Cardiac fibroblast (primary cell): ENCODE data around the gene COL18A1.

Source experiments
- DNase-seq, 2 donors: peaks; one replicate each; pipeline versions ENCODE4 v3.0.0 to v3.0.0-alpha.2; 2010; ENCODE audit warnings: low read depth in 2 of 2
- H3K4me3 ChIP-seq, 2 donors: replicated peaks in 1 of 2; 1 replicate in 1 of 2; 2 replicates in 1 of 2; pipeline ENCODE4 v1.5.1; 2011; ENCODE audit warnings: low read depth in 2 of 2, low read length in 2 of 2, mild to moderate bottlenecking in 2 of 2, moderate library complexity in 1 of 2
- TF ChIP-seq, protein P1 (sequence below): IDR thresholded peaks from one replicate; pipeline ENCODE4 v1.5.1; 2011; ENCODE audit warnings: low read depth, mild to moderate bottlenecking, low read length, inconsistent platforms

The COL18A1 gene

DNA sequence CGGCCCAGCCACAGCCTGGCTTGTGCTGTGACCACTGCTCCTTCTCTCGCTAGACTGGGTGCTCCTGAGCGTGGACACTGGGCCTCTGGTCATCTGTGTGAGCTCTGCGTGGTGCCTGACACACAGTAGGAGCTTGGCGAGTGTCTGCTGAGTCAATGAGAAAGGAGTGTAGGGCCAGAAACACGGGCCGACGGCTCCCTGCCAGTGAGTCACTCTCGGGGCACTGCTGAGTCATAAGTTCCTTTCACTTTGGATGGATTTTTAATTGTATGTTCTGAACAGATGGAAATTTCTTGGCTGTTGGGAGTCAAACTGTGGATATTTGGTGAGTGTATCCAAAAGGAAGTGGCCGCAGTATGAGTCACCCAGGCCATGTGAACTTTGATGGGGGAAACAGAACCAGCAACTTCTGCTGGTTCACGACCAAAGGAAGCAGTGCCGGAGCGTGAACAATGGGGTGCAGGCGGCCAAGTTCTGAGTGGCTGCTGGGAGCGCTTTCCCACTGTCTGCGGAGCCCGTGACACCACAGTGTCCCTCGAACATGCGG lies 41.0 kb upstream of the COL18A1 start:
- TF ChIP-seq, protein P1, sequence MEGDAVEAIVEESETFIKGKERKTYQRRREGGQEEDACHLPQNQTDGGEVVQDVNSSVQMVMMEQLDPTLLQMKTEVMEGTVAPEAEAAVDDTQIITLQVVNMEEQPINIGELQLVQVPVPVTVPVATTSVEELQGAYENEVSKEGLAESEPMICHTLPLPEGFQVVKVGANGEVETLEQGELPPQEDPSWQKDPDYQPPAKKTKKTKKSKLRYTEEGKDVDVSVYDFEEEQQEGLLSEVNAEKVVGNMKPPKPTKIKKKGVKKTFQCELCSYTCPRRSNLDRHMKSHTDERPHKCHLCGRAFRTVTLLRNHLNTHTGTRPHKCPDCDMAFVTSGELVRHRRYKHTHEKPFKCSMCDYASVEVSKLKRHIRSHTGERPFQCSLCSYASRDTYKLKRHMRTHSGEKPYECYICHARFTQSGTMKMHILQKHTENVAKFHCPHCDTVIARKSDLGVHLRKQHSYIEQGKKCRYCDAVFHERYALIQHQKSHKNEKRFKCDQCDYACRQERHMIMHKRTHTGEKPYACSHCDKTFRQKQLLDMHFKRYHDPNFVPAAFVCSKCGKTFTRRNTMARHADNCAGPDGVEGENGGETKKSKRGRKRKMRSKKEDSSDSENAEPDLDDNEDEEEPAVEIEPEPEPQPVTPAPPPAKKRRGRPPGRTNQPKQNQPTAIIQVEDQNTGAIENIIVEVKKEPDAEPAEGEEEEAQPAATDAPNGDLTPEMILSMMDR: no peak
- DNase-seq: peak; percentile 99
- H3K4me3 ChIP-seq: peak overlapping the region in 1 of 2 donors; percentile 13

DNA sequence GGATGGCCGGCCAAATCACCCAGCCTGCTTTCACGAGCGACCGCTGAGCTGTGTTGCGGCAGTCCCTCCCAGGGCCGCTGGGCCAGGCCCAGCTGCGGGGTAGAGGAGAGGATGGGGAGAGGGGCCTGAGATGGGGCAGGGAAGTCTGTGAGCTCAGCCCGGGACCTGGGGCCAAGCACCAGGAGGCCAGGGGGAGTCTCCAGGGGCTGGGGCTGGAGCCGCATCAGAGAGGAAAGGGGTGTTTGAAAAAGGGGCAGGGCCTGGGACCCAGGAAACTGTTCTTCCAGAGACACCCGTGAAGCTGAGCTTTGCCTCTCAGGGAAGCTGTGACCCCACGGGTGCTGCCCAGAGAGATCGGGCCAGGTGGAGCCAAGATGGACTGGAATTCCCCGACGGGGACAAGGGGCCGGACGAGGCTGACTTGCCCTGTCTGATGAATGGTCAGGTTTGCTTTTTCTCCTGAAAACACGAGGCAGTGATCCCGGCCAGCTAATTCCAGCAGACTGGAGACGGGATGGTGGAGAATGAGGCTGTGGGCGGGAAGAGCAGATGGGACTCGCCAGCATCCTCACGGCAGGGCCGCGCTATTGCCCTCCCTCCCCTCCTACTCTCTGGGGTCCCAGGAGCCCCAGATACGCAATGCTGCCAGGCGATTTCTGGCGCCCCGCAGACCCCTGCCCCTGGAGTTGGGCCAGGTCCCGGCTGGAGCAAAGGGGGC lies 40.3 kb upstream of the COL18A1 start:
- peak; percentile 84 to 91 for DNase-seq
- TF ChIP-seq, protein P1: no peak
- peak overlapping the region in 1 of 2 donors; percentile 13 for H3K4me3 ChIP-seq

DNA sequence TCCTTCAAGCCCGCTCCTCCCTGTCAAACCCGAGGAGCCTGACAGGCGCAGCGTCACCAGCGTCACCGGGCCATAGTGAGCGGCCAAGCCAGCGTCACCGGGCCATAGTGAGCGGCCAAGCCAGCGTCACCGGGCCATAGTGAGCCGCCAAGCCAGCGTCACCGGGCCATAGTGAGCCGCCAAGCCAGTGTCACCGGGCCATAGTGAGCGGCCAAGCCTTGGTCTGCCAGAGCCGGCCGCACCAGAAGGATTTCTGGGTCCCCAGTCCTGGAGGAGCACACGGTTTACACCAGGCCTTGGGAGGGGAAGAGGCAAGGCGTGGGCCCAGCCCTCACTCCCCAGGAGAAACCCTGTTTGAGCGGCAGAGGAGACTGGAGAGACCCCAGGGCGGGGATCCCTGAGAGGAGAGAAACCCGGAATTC lies 39.8 kb upstream of the COL18A1 start:
- no peak for DNase-seq
- TF ChIP-seq, protein P1: no peak

DNA sequence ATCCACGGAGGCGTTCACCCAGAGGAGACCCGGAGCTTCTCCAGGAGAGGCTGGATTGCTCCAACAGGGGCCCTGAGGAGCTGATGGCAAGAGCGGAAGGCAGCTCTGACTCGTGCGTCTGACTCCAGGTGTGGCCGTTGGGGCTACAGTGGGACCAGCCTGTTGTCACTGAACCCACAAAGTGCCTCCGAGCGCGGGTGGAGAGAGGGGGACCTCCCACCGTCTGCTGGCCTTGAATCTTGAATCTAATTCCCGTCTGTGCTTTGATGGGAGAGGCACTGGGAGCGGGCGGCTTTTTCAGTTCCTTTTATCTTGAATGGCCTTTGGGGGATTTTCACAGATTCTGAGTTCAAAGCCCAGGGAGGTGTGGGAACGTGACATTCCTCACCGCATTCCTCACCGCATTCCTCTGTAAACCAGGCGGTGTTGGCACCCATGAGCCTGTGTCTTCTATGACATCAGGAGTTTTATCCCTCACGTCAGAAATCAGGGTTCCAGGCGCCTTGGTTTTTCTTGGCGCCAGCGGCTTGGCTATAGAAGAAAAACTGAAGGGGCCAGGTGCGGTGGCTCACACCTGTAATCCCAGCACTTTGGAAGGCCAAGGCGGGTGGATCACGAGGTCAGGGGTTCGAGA lies 39.2 kb upstream of the COL18A1 start:
- TF ChIP-seq, protein P1: no peak
- peak; percentile 77 to 86 for DNase-seq

More for the DNA sequence above, 39.8 kb upstream of the COL18A1 start:
- no peak overlapping the region for H3K4me3 ChIP-seq

DNA sequence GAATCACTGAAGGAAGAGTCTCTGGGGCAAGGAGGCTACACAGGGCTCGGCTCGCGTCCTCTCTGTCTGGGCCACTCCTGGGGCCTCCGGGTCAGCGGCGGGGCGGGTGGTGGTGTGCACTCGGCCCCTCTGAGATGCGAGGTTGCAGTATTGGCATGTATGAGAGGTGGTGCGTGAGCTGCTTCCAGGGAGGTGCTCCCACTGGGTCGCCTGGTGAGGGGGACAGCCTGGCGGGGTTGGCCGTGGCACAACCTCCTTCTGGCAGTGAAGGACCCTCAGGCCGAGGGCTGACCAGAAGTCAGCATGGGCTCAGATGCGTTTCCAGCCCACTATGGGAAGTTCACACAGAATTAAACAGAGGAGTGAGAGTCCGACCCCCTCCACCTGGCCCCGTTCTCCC lies 38.5 kb upstream of the COL18A1 start:
- H3K4me3 ChIP-seq: no peak overlapping the region
- TF ChIP-seq, protein P1: no peak
- DNase-seq: no peak

More for the DNA sequence above, 39.2 kb upstream of the COL18A1 start:
- no peak overlapping the region for H3K4me3 ChIP-seq

DNA sequence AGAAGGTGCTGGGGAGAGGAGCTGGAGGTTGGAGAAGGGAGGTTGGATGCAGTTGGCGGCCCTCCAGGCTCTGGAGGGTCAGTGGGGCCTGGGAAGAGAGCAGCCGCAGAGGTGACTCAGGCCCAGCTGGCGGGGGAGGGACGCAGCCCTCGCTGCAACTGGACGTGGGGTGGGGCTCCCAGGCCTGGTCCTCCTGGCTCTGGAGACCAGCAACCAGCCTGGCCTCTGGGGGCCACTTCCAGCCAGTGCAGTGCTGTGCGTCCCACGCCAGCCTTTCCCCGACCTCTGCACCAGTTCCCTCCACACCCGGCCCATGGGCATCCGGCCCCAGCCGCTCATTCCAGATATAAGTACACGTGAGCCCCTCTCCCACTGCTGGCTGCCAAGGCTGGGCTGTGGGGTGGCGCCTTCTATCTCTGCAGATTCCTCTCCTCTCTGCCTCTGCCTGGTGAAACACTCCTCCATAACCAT lies 38.0 kb upstream of the COL18A1 start:
- H3K4me3 ChIP-seq: no peak overlapping the region
- DNase-seq: peak; percentile 97 to 99

More for the DNA sequence above, 38.0 kb upstream of the COL18A1 start:
- TF ChIP-seq, protein P1: peak; percentile 36
